HCT116 (cell line): ENCODE results near the gene A2M. TPM values are rescaled to one million over a fixed set of nuclear protein-coding genes. Genes with fewer than 3 reads are reported as not detected.

ENCODE experiments used
- ATAC-seq: fragments of 200-7000 bp; cut with Tn5 transposase; 2 replicates; pipeline ENCODE4 v1.9.1; 2020; ENCODE audit warnings: mild to moderate bottlenecking, moderate library complexity
- BruUV-seq: library from RNA; stranded (reverse); fragments of 400-500 nt; replicated peaks from 2 replicates; lab custom pipeline; 2021; lab: Mats Ljungman, UMichigan
- CTCF ChIA-PET: fragments of 300-600 bp; sonication (Branson Sonifier 250); formaldehyde crosslinking; loops from one replicate; lab custom pipeline; 2021; ENCODE audit warnings: antibody characterized with exemption; lab: Charles Lee
- POLR2A ChIA-PET: fragments of 300-600, 350-600 bp; sonication (Branson Sonifier 250); formaldehyde crosslinking; loops from one replicate; lab custom pipeline; 2021; ENCODE audit warnings: antibody characterized with exemption; lab: Charles Lee
- RAD21 ChIA-PET, 2 experiments: fragments of 300-600 bp; sonication (Branson Sonifier 250); formaldehyde crosslinking; loops; one replicate each; lab custom pipeline; 2023; ENCODE audit warnings: low total read pairs in 2 of 2; ENCODE audit not compliant: uncharacterized antibody in 2 of 2, unreplicated experiment in 2 of 2, low non-redundant PET in 1 of 2; lab: Charles Lee
- DNase-seq: peaks from one replicate; pipeline ENCODE4 v3.0.0-alpha.2; 2010; ENCODE audit warnings: low read depth, low spot score
- H2AFZ ChIP-seq: fragments of 200-600 bp; shearing (Covaris generic), sonication (generic); 2 replicates; pipeline ENCODE4 v1.6.1; 2017; ENCODE audit warnings: low read depth, mixed run types, mixed read lengths, antibody characterized with exemption, low read length; ENCODE audit not compliant: poor library complexity, severe bottlenecking
- H3K27ac ChIP-seq: 2 replicates; pipeline ENCODE4 v1.5.1; 2012; ENCODE audit warnings: low read depth, low read length
- H3K27me3 ChIP-seq: fragments of 200-600 bp; sonication (generic); 2 replicates; pipeline ENCODE4 v1.6.1; 2016; ENCODE audit warnings: mixed run types, low read length, mixed read lengths; ENCODE audit not compliant: insufficient read depth
- H3K36me3 ChIP-seq, 2 experiments: fragments of 200-500 bp in 1 of 2; fragments of 200-600 bp in 1 of 2; sonication (Bioruptor generic) in 1 of 2; sonication (generic) in 1 of 2; 2 replicates each; pipeline versions ENCODE4 v1.5.1 to v1.6.1; 2014 to 2016; ENCODE audit warnings: low read length in 2 of 2, inconsistent platforms in 1 of 2, mixed read lengths in 1 of 2, mixed run types in 1 of 2; ENCODE audit not compliant: insufficient read depth in 2 of 2, control insufficient read depth in 1 of 2
- H3K4me1 ChIP-seq, 2 experiments: fragments of 200-600 bp in 1 of 2; sonication (generic) in 1 of 2; 2 replicates each; pipeline versions ENCODE4 v1.5.1 to v1.6.1; 2012 to 2017; ENCODE audit warnings: low read length in 2 of 2, inconsistent platforms in 1 of 2, mild to moderate bottlenecking in 1 of 2, mixed read lengths in 1 of 2, mixed run types in 1 of 2, moderate library complexity in 1 of 2; ENCODE audit not compliant: insufficient read depth in 2 of 2, control insufficient read depth in 1 of 2
- H3K4me2 ChIP-seq: fragments of 200-600 bp; sonication (generic); 2 replicates; pipeline ENCODE4 v1.6.1; 2017; ENCODE audit warnings: mixed run types, low read length, mixed read lengths
- H3K4me3 ChIP-seq, 2 experiments: fragments of 200-600 bp in 1 of 2; sonication (generic) in 1 of 2; replicated peaks in 1 of 2; 2 replicates each; pipeline ENCODE4 v1.5.1; 2011 to 2016; ENCODE audit warnings: low read length in 2 of 2, control low read depth in 1 of 2, low read depth in 1 of 2, mild to moderate bottlenecking in 1 of 2, mixed read lengths in 1 of 2, mixed run types in 1 of 2
- H3K79me2 ChIP-seq: fragments of 200-600 bp; sonication (generic); 2 replicates; pipeline ENCODE4 v1.6.1; 2017; ENCODE audit warnings: mild to moderate bottlenecking, mixed run types, low read length, moderate library complexity, mixed read lengths; ENCODE audit not compliant: insufficient read depth
- H3K9ac ChIP-seq: fragments of 200-600 bp; sonication (generic); 2 replicates; pipeline ENCODE4 v1.6.1; 2016; ENCODE audit warnings: low read length, mixed read lengths
- H3K9me2 ChIP-seq: fragments of 200-600 bp; sonication (generic), shearing (Covaris generic); 2 replicates; pipeline ENCODE4 v1.6.1; 2017; ENCODE audit warnings: mixed run types, mild to moderate bottlenecking, moderate library complexity; ENCODE audit not compliant: insufficient read depth
- H3K9me3 ChIP-seq, 2 experiments: fragments of 200-500 bp in 1 of 2; fragments of 200-600 bp in 1 of 2; sonication (Bioruptor generic) in 1 of 2; sonication (generic) in 1 of 2; 2 replicates each; pipeline ENCODE4 v1.6.1; 2014 to 2017; ENCODE audit warnings: low read length in 2 of 2, mixed read lengths in 2 of 2, inconsistent platforms in 1 of 2, low read depth in 1 of 2, mild to moderate bottlenecking in 1 of 2, mixed run types in 1 of 2, moderate library complexity in 1 of 2; ENCODE audit not compliant: control insufficient read depth in 1 of 2, insufficient read depth in 1 of 2
- H4K20me1 ChIP-seq: fragments of 200-600 bp; sonication (generic), shearing (Covaris generic); 2 replicates; pipeline ENCODE4 v1.6.1; 2017; ENCODE audit warnings: mixed run types, mild to moderate bottlenecking, moderate library complexity; ENCODE audit not compliant: insufficient read depth
- CTCF ChIP-seq, 3 experiments: fragments of 200-600 bp in 1 of 3; sonication (generic) in 1 of 3; IDR thresholded peaks in 2 of 3; conservative IDR thresholded peaks in 1 of 3; 2 replicates each; pipeline ENCODE4 v1.5.1; 2012 to 2017; ENCODE audit warnings: low read depth in 2 of 3, low read length in 2 of 3, antibody characterized with exemption in 1 of 3, borderline replicate concordance in 1 of 3, control low read depth in 1 of 3, mild to moderate bottlenecking in 1 of 3, mixed read lengths in 1 of 3, mixed run types in 1 of 3, moderate library complexity in 1 of 3; ENCODE audit not compliant: insufficient read depth in 1 of 3
- RAD21 ChIP-seq: IDR thresholded peaks from 2 replicates; pipeline ENCODE4 v1.6.1; 2012; ENCODE audit warnings: low read depth, mild to moderate bottlenecking
- TCF7L2 ChIP-seq: IDR thresholded peaks from 2 replicates; pipeline ENCODE4 v1.7.0; 2011; ENCODE audit warnings: borderline replicate concordance, inconsistent platforms; ENCODE audit not compliant: insufficient read depth, insufficient read length; ENCODE audit errors: extremely low read depth
- ZFX ChIP-seq: fragments of 450-650 bp; IDR thresholded peaks from 2 replicates; pipeline ENCODE4 v1.6.1; 2017
- intact Hi-C: fragments of 100-400 bp; cut with micrococcal nuclease; formaldehyde crosslinking; loops from 2 replicates; pipeline ENCODE4 v1.10.0; 2022
- total RNA-seq: library from RNA; stranded (reverse); gene quantifications from one replicate; pipeline ENCODE4 v1.2.1, GENCODE V29; 2021; ENCODE audit not compliant: unreplicated experiment

A2M gene
- total RNA-seq, 1 experiment from 2014 or later, result 3.0 TPM

- no TSS peak for BruUV-seq
- Histone ChIP-seq H3K4me3 (no peak overlapping the region), H3K36me3 (no peaks in the 10 kb centered on the region), H3K79me2 (no peaks in the 10 kb centered on the region), H3K4me1 (no peaks in the 10 kb centered on the region), H3K9me3 (no peaks in the 10 kb centered on the region), H2AFZ (no peak overlapping the region), H3K9me2 (no peaks in the 10 kb centered on the region), H3K9ac (no peak overlapping the region), H3K27ac (no peak overlapping the region)
- POLR2A ChIA-PET, result interaction anchor here (1.3 kb wide), 3 partner anchors 14 to 368 kb away, joined by 3 to 5 read pairs (median 4); partner anchors contain the start of gene M6PR
- peak; percentile 48 for DNase-seq
- peak; percentile 65 for TF ChIP-seq RAD21
- TF ChIP-seq ZFX, result no peak
- no peak for TF ChIP-seq TCF7L2
- TF ChIP-seq CTCF (IDR thresholded peaks at IDR 0.05 in 2 of 3, conservative IDR thresholded peaks at IDR 0.05 in 1 of 3; ENCODE audit: borderline replicate concordance in 1 of 3, insufficient read depth in 1 of 3, low read depth in 2 of 3, low read length in 2 of 3), result peak; percentile 47 to 64 (median 63); a peak in 5 of 6 replicates
- TF ChIP-seq, all 23 proteins: peak for 2
- Histone ChIP-seq H3K27me3 (peaks cover 6% of the 10 kb centered on the region; the same call in 1 of the 2 replicates), H4K20me1 (no peaks in the 10 kb centered on the region), H3K4me2 (no peak overlapping the region)
- RAD21 ChIA-PET, result interaction anchor here (0.6 to 1.9 kb wide), 6 partner anchors 14 to 505 kb away, joined by 3 to 9 read pairs (median 4); no protein-coding TSS in a partner anchor
- CTCF ChIA-PET, result interaction anchor here (0.7 to 3.4 kb wide), 25 partner anchors 8 to 549 kb away, joined by 3 to 31 read pairs (median 5); partner anchors contain the start of gene M6PR
- intact Hi-C loops, result loop anchor here (1.0 to 5.0 kb wide), 4 partner anchors 97 to 505 kb away; no protein-coding TSS in a partner anchor
- ATAC-seq, result peak; percentile 91
Observed at GRCh38 chr12:9049520-9050133, 66.1 kb downstream of the A2M start.
